ENCODE data around the gene INSR.

DNA sequence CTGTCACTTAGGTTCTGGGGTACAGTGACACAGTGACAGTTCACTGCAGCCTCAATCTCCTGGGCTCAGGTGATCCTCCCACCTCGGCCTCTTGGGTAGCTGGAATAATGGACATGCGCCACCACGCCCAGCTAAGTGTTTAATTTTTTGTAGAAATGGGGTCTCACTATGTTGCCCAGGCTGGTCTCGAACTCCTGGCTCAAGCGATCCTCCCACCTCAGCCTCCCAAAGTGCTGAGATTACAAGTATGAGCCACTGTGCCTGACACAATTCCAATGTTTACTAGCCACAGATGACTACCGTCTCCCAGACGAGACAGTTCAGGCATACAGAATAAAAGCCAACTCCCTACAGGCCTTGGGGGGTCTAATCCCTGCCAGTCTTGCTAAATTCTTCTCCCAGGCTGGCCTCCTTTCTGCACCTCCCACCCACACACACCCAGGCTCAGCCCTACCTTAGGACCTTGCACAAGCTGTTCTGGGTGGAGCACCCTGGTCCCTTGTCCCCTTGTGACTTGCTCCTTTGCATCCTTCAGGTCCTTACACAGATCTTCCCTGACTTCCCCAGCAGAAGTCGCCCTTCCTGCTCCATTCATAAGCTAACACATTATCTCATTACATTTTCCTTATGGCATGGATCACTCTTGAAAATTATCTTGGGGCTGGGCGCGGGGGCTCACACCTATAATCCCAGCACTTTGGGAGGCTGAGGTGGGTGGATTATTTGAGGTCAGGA lies 106.4 kb downstream of the INSR start:
- TF ChIP-seq, protein P1, sequence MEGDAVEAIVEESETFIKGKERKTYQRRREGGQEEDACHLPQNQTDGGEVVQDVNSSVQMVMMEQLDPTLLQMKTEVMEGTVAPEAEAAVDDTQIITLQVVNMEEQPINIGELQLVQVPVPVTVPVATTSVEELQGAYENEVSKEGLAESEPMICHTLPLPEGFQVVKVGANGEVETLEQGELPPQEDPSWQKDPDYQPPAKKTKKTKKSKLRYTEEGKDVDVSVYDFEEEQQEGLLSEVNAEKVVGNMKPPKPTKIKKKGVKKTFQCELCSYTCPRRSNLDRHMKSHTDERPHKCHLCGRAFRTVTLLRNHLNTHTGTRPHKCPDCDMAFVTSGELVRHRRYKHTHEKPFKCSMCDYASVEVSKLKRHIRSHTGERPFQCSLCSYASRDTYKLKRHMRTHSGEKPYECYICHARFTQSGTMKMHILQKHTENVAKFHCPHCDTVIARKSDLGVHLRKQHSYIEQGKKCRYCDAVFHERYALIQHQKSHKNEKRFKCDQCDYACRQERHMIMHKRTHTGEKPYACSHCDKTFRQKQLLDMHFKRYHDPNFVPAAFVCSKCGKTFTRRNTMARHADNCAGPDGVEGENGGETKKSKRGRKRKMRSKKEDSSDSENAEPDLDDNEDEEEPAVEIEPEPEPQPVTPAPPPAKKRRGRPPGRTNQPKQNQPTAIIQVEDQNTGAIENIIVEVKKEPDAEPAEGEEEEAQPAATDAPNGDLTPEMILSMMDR (IDR thresholded peaks at IDR 0.05): no peak
- TF ChIP-seq, protein P2, sequence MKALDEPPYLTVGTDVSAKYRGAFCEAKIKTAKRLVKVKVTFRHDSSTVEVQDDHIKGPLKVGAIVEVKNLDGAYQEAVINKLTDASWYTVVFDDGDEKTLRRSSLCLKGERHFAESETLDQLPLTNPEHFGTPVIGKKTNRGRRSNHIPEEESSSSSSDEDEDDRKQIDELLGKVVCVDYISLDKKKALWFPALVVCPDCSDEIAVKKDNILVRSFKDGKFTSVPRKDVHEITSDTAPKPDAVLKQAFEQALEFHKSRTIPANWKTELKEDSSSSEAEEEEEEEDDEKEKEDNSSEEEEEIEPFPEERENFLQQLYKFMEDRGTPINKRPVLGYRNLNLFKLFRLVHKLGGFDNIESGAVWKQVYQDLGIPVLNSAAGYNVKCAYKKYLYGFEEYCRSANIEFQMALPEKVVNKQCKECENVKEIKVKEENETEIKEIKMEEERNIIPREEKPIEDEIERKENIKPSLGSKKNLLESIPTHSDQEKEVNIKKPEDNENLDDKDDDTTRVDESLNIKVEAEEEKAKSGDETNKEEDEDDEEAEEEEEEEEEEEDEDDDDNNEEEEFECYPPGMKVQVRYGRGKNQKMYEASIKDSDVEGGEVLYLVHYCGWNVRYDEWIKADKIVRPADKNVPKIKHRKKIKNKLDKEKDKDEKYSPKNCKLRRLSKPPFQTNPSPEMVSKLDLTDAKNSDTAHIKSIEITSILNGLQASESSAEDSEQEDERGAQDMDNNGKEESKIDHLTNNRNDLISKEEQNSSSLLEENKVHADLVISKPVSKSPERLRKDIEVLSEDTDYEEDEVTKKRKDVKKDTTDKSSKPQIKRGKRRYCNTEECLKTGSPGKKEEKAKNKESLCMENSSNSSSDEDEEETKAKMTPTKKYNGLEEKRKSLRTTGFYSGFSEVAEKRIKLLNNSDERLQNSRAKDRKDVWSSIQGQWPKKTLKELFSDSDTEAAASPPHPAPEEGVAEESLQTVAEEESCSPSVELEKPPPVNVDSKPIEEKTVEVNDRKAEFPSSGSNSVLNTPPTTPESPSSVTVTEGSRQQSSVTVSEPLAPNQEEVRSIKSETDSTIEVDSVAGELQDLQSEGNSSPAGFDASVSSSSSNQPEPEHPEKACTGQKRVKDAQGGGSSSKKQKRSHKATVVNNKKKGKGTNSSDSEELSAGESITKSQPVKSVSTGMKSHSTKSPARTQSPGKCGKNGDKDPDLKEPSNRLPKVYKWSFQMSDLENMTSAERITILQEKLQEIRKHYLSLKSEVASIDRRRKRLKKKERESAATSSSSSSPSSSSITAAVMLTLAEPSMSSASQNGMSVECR (CRISPR knock-in tag; IDR thresholded peaks at IDR 0.05; ENCODE audit: borderline replicate concordance): no peak
- TF ChIP-seq, protein P3, sequence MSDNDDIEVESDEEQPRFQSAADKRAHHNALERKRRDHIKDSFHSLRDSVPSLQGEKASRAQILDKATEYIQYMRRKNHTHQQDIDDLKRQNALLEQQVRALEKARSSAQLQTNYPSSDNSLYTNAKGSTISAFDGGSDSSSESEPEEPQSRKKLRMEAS (CRISPR knock-in tag; IDR thresholded peaks at IDR 0.05): no peak
- TF ChIP-seq, protein P4, sequence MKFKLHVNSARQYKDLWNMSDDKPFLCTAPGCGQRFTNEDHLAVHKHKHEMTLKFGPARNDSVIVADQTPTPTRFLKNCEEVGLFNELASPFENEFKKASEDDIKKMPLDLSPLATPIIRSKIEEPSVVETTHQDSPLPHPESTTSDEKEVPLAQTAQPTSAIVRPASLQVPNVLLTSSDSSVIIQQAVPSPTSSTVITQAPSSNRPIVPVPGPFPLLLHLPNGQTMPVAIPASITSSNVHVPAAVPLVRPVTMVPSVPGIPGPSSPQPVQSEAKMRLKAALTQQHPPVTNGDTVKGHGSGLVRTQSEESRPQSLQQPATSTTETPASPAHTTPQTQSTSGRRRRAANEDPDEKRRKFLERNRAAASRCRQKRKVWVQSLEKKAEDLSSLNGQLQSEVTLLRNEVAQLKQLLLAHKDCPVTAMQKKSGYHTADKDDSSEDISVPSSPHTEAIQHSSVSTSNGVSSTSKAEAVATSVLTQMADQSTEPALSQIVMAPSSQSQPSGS (CRISPR knock-in tag; IDR thresholded peaks at IDR 0.05; ENCODE audit: borderline replicate concordance, low read depth): no peak

Measured in WTC11 (cell line).